Measurements from ENCODE around the gene CDCA4.
A peak's percentile ranks its signal among the peaks of the same experiment; 100 is the strongest.
"Not testable (repeated sequence)": the region's sequence is repeated elsewhere in the genome, so short reads cannot be mapped to it uniquely, and the experiment has no call there.

The CDCA4 gene

DNA sequence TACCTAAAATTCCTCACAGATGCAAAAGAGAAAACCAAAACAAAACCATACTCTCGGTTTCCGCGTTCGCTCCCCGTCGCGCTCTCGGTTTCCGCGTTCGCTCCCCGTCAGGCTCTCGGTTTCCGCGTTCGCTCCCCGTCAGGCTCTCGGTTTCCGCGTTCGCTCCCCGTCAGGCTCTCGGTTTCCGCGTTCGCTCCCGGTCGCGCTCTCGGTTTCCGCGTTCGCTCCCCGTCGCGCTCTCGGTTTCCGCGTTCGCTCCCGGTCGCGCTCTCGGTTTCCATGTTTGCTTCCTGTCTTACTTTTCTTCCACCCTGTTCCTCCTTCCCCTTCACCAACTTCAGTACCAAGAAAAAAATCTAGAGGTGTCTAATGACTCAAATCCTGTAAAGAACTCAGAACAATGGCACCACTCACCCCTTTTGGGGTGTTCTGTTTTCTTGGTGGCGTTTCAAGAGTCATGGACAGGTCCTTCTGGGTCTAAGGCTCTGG lies 12.6 kb upstream of the CDCA4 start:
- not testable (repeated sequence) for DNase-seq (ENCODE audit: low spot score)

DNA sequence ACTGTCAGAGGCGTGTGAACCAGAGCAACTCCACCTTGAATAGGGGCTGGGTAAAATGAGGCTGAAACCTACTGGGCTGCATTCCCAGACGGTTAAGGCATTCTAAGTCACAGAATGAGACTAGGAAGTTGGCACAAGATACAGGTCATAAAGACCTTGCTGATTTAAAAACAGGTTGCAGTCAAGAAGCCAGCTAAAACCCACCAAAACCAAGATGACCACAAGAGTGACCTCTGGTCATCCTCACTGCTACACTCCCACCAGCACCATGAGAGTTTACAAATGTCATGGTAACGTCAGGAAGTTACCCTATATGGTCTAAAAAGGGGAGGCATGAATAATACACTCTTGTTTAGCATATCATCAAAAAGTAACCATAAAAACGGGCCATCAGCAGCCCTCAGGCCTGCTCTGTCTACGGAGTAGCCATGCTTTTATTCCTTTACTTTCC lies 11.6 kb upstream of the CDCA4 start:
- not testable (repeated sequence) for DNase-seq (ENCODE audit: low spot score)

DNA sequence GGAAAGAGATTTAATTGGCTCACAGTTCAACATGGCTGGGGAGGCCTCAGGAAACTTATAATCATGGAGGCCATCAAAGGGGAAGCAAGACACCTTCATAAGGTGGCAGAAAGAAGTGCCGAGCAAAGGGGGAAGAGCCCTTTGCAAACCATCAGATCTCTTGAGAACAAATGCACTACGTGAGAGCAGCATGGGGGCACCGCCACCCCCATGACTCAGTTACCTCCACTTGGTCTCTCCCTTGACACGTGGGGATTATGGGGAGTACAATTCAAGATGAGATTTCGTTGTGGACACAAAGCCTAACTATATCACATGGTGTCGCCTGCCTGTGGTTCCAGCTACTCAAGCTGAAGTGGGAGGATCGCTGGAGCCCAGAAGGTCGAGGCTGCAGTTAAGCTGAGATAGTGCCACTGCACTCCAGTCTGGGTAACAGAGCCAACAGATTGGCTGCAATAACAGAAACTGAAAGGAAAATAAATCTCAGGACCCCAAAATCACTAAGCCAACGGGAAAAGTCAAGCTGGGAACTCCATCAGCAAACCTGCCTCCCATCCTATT lies 10.0 kb upstream of the CDCA4 start:
- no peak for DNase-seq (ENCODE audit: low spot score)

DNA sequence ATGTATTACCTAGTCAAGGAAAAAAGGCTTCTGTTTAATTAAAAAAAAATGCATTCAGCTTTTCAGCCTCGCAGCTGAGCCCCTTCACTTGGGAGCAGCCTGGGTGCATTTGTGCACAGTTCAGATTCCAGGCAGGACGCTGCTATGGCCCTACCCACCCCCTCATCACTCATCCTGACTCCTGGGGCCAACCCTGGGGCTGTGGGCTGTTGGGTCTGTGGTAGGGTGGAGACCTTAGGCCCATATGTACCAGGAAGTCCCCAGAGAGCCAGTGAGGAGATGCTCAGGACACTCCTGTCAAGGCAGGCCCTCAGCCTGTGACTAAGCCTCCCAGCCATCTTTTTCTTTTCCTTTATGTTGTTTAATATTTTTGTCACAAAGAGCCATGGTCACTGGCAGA lies 9.3 kb upstream of the CDCA4 start:
- DNase-seq (ENCODE audit: low spot score): no peak

DNA sequence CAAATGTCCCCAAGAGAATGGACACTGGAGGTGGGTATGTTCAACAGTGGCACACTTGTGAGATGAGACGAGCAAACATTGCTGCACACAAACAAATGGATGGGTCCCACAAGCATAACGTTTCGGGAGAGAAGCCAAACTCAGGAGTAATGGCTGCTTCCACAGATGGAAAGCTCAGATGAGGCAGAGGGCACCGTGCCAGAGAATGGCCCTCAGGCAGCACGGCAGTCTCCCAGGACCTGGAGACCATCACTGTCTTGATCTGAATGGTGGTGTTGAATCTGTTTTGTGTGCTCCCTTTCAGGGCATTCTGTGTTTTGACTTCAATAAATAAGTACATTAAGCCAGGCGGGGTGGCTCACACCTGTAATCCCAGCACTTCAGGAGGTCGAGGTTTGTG lies 8.5 kb upstream of the CDCA4 start:
- DNase-seq (ENCODE audit: low spot score): no peak

DNA sequence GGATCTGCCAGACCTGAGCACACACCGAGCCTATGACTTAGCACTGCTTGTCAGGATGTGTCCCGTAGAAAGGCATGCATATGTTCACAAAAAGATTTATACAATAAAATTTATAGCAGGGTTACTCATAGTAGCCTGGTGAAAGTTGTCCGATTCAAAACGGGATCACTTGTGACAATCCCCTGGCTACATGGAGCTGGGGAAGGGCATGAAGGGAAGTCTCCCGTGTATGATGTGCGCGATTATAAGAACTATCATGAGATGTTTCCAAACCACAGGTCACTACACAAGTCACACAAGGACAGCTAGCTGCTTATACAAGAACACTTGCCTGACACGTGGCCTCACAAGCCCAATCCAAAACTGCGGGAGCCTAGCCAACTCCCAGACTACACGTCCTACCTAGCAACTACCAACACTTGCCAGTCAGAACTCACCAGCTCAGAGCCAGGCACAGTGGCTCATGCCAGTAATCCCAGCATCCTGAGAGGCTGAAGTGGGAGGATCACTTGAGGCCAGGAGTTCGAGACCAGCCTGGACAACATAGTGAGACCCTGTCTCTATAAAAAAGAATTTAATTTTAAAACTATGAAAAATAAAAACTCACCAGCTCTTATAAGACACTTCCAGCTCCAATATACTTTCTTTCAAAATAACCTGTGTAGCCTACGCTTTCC lies 7.5 kb upstream of the CDCA4 start:
- DNase-seq (ENCODE audit: low spot score): no peak

DNA sequence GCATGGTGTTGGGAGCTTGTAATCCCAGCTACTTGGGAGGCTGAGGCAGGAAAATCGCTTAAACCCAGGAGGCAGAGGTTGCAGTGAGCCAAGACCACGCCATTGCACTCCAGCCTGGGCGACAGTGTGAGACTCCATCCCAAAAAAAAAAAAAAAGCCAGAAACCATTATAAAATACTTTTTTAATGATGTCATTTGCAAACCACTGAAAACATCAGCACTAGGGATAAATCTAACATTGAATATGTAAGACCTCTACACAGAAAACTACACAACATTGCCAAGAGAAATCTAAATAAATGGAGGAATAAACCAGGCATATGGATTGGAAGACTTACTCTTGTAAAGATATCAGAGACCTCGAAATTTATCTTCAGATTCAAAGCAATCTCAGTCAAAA lies 6.8 kb upstream of the CDCA4 start:
- DNase-seq (ENCODE audit: low spot score): not testable (repeated sequence)

DNA sequence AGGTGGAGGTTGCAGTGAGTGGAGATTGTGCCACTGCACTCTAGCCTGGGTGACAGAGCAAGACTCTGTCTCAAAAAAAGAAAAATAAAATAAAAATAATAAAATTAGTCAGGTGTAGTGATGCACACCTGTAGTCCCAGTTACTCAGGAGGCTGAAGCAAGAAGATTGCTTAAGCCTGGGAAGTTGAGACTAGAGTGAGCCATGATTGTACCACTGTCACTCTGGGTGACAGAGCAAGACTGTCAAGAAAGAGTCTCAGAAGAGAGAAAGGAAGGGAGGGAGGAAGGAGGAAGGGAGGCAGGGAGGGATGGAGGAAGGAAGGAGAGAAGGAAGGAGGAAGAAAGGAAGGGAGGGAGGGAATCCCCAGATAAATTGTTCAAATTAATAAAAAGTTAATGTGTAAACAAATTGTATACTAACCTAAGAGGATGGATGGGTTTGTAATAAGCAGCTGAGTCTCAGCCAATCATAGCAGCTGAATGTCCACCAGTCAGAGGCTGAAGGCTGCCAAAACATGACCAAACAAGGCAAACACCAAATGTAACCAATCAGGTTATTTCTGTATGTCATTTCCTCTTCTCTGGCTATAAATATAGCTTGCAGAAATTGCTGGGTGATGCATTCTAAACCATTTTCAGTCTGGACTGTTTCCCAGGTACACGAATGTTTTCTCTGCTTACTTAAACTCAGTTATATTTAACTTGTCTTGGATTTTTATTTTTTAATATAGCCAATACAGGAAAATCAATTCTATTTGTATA lies 6.1 kb upstream of the CDCA4 start:
- peak; percentile 38 for DNase-seq (ENCODE audit: low spot score)

DNA sequence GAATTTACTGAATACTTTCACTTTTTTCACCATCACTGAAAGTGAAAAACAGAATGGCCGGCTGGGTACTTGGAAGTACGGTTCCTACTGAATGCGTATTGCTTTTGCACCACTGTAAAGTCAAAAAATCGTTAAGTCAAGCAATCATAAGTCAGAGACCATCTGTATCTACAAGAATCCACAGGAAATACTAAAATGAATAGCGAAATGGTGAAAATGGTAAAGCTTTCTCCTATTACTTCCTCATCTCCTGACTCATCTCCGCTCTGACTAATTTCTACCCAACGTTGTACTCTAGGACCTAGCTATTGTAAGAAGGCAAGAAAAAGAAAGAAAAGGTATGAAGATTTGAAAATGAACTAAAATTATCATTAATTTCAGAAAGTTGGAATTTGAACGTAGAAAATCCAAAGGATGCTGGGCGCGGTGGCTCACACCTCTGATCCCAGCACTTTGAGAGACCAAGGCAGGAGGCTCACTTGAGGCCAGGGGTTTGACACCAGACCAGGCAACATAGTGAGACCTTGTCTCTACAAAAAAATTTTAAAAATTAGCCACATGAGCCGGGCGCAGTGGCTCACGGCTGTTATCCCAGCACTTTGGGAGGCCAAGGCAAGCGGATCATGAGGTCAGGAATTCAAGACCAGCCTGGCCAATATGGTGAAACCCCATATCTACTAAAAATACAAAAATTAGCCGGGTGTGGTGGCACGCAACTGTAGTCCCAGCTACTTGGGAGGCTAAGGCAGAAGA lies 5.3 kb upstream of the CDCA4 start:
- no peak for DNase-seq (ENCODE audit: low spot score)

DNA sequence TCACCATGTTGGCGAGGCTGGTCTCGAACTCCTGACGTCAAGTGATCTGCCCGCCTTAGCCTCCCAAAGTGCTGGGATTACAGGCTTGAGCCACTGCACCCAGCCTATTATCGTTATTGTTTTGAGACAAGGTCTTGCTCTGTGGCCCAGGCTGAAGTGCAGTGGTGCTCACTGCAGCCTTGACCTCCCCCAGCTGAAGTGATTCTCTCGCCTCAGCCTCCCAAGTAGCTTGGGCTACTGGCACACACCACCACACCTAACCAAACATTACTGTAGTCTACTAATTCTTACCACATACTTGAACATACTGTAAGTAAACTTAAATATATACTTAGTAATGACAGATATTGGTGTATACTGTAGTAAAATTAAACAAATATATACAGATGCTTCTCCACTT lies 4.5 kb upstream of the CDCA4 start:
- no peak for DNase-seq (ENCODE audit: low spot score)

DNA sequence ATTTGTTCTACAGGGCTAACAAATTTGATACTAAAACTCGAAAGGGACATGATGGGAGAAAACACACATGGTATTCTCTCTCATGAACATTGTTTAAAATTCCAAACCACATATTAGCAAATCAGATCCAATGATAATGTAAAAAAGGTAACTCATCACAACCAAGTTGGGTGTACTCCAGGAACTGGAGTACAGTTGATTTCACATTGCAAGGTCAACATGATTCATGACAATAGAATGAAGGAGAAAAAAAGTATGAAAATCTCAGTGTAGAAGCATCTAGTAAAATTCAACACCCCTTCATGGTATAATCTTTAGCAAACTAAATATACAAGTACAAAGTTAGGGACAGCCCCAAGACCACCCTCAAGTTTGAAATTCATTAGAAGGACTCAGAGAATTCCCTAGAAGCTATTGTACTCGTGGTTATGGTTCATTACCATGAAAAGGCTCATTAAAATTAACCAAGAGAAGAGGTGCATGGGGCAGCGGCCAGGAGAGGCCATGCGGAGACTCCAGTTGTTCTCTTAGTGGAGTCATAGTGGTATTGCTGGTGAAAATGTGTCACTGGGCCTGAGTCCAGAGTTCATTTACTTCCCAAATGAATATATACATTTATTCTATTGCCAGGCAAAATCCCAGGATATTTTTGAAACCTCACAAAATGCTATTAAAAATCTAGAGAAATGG lies 3.1 kb upstream of the CDCA4 start:
- peak; percentile 40 for DNase-seq (ENCODE audit: low spot score)

DNA sequence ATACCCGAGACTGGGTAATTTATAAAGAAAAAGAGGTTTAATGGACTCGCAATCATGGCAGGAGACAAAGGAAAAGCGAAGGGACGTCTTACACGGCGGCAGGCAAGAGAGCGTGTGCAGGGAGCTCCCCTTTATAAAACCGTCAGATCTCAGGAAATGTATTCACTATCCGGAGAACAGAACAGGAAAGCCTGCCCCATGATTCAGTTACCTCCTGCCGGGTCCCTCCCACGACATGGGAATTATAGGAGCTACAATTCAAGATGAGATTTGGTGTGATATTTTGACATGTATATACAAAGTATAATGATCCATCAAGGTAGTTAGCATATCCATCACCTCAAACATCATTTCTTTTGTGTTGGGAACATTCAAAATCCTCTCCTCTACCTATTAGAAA lies 2.3 kb upstream of the CDCA4 start:
- no peak for DNase-seq (ENCODE audit: low spot score)

DNA sequence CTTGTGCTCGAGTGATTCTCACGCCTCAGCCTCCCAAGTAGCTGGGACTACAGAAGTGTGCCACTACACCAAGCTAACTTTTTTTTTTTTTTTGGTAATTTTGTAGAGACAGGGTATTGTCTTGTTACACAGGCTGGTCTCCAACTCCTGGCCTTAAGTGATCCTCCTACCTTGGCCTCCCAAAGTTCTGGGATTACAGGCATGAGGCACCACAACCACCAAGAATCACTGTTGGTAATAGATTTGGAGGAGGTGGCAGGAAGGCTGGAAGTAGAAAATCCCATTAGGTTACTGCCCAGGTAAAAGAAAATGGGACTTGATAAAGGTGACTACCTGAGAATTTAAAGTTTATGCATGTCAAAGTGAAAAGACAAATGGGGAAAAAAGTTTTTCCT lies 1.4 kb upstream of the CDCA4 start:
- no peak for DNase-seq (ENCODE audit: low spot score)

DNA sequence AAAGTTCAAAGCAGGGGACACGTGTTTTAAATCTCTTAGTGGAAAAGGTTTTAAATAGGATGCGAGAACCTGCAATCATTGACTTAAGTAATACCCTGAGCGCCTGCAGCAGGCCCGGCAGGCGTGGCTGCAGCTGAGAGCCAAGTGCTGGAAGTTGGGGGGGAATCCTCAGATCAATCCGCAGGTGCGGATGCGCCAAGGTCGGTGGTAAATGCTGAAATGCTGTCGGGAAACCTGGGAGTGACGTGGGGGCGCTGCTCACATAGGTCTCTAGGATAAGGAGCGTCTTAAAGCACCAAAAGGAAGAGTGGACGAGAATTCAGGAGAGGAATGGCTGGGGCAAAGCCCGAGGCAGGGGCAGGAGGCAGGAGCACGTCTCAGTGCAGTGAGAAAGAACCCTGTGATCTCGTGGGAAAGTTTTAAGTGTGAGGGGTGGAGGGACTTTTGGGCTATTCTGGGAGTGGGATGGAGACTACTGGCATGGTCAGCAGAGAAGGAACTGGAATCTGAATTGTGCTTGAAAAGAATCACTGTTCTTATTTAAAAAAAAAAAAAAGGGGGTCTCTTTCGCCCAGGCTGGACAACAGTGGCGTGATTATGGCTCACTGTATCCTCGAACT lies 883 bp upstream of the CDCA4 start:
- peak; percentile 29 for DNase-seq (ENCODE audit: low spot score)

DNA sequence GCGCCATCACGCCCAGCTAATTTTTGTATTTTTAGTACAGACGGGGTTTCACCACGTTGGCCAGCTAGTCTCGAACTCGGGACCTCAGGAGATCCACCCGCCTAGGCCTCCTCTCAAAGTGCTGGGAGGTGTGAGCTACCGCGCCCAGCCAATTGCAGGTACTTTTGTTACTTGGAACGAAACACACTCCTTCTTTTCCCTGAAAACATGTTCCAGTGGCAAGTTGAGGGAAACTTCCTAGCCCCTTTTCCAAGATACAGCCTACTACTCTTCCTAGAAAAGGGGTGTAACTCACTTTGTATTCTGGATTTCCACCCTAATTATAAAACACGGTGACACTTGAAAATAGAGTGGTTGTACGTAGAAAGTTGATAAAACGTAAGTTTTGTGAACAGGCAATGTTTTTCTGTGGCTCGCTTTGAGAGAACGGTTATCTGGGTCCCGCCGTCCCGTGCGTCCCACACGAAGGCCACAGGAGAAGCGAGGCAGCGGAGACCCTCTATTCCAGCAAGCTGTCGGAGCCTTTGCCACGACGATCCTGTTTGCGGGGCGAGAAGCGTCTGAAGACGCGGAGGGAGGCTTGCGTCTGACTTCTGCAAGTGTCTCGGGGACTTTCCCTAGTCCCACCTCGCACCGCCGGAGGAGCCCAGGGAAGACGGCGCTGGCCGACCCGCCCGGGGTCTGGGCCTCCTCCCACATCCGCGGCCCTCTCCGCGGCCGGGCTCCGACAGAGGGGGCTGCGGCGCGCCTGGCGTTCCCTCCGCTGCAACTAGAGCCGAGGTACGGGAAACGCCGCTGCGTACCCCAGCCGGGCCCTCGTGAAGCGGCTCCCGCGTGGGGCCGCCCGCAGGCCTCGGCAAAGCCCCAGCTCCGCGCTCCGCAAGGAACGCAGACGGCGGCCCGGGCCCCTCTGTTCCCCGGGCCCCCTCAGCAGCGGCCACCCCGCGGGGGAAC lies 745 bp downstream of the CDCA4 start:
- DNase-seq (ENCODE audit: low spot score): peak; percentile 50

DNA sequence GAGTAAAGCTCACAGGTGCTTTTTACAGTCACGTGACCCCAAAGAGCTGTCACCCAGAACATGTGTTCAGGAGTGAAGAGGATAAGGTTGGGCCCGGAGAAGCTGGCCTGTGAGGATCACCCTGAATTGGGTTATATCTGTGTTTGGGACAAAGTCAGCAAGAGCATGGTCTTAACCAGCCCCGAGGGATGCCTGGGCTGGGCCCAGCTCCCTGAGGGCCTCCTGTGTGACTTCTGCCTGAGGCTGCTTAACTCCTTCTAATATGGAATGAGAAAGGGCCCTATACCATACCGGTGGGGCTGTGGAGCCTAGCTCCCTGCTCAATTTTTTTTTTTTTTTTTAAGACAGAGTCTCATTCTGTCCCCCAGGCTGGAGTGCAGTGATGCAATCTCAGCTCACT lies 2.5 kb downstream of the CDCA4 start:
- DNase-seq (ENCODE audit: low spot score): no peak

DNA sequence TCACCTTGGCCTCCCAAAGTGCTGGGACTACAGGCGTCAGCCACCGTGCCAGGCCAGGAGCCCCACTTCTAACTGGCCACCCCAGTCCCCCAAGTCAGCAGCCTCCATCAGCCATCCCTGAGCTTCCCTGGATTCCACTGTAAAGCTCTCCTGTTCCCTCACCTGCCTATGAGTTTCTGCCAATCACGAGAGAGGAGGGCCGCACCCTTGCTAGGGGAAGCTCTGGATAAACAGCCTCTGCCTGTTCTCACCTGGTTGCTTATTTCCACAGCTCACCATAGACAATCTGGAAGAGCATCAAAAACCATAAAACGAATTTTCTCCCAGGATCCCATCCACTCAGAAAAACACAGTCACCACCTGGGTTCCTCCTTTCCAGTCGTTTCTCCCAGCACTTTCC lies 5.0 kb downstream of the CDCA4 start:
- DNase-seq (ENCODE audit: low spot score): no peak

DNA sequence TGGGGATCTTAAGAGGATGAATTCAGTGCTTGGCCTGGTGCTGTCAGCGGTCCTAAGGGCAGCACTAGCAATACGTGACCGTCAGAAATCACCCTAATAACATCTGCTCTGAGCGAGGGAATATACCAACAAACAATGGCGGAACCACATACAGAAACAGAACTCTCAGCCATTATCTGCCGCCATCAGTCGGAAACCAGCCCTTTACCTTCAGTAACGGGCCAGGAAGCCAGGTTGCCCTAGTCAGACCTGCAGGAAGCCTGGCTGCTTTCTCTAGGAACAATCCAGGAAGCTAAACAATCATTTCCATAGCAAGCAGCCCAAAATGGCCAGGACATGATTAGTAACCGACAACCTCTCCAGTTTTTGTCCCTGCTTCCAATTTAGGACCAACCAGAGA lies 5.6 kb downstream of the CDCA4 start:
- no peak for DNase-seq (ENCODE audit: low spot score)

DNA sequence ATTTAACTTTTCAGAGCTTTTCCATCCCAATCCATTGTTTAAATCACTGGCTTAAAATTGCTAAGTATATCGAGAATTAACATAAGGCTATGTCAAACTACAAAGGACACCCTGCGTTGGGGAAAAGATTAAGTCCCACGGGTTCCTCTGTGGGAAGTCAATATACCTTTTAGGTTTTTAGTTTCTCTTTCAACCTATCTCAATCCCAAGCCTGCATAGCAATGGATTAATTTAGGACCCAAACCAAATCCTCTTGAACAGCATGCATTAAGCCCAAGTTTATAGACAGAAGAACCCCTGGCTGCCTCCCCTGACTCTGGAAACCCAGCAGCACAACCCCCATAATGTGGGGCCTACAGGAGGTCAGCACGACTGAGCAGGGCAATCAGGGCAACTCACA lies 6.3 kb downstream of the CDCA4 start:
- no peak for DNase-seq (ENCODE audit: low spot score)

DNA sequence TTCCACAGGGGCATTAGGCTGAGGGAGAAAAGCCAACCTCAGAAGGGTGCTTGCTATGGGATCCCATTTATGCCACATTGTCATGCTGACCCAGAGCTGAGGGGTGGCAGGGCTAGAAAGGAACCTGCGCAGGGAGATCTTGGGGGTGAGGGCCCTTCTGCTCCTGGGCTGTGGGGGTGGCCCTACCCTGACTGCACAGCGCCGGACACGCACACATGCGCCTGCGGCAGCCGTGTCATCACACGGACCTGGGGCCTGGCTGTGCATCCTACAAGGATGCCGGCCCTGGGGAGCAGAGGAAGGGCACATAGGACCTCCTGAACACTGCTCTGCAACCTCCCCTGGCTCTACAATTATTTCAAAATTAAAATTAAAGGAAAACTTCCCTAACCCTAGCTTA lies 6.9 kb downstream of the CDCA4 start:
- no peak for DNase-seq (ENCODE audit: low spot score)
